ENCODE results near the gene EHD1.

Gene EHD1

DNA sequence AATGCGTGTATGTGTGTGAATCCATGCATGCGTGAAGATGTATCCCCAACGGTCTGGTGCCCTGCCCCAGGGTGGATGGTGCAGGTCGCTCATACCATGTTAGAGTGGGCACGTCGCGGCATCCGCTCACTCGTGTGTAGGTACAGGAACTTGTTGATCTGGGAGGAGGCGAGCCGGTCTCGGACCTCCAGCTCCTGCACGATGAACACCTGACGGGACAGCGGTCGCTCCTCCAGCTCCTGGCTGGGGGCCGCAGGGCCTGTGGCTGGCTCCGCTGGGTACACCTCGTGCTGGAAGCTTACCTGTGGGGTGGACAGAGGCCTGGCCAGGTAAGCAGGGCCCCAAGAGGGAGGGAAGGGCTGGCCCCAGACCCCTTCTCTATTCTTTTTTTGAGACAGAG lies 20.1 kb upstream of the EHD1 start:
- no peak for DNase-seq (ENCODE audit: low spot score)
- TF ChIP-seq, protein P1, sequence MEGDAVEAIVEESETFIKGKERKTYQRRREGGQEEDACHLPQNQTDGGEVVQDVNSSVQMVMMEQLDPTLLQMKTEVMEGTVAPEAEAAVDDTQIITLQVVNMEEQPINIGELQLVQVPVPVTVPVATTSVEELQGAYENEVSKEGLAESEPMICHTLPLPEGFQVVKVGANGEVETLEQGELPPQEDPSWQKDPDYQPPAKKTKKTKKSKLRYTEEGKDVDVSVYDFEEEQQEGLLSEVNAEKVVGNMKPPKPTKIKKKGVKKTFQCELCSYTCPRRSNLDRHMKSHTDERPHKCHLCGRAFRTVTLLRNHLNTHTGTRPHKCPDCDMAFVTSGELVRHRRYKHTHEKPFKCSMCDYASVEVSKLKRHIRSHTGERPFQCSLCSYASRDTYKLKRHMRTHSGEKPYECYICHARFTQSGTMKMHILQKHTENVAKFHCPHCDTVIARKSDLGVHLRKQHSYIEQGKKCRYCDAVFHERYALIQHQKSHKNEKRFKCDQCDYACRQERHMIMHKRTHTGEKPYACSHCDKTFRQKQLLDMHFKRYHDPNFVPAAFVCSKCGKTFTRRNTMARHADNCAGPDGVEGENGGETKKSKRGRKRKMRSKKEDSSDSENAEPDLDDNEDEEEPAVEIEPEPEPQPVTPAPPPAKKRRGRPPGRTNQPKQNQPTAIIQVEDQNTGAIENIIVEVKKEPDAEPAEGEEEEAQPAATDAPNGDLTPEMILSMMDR (IDR thresholded peaks at IDR 0.05; ENCODE audit: extremely low read depth, missing control alignments): no peak

DNA sequence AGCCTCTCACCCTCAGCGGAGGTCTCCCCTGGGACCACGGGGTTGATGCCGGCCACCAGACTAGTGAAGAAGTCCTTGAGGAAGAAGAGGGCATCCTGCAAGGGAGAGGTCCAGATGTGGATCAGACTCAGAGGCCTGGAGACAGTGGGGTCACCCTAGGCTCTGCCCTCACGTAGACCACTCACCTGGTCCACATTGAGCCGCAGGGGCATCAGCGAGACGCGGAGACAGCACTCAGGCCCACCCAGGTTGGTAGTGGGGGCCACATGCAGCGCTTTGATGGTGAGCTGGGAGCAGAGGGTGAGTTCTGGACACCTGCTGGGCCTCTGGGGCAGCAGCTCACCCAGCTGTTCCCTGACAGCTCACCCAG lies 19.6 kb upstream of the EHD1 start:
- DNase-seq (ENCODE audit: low spot score): no peak
- TF ChIP-seq, protein P1 (IDR thresholded peaks at IDR 0.05; ENCODE audit: extremely low read depth, missing control alignments): no peak

DNA sequence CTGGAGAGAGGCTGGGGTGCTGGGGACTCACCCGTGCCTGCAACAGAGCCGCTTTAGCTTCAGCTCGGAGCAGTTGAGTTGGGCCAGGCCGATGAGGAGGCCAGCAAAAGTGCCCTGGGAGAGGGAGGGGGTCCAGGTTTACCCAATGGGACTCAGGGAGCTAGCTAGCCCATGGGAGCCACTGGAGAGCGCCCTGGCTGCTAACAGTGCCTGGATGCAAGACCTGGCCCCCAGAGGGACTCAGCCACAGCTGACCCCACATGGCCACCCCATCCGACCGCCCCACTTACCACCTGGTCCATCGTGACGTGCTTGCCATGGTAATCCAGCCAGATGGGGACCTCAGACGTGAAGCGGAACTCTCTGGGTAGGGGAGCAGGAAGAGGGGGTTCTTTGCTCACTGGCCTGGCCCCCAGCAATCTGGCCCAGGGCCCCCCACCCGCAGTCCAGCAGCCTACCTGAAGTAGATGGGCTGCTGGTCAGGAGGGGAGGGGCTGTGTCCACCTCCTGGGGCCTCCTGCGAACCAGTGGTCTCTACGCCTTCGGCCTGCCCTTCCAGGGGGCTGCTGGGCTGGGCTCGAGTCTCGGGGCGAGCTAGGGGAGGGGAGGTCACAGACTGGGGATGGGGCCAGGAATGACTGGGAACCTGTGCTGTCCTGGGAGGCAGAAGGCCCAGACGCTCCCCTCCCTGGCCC lies 19.1 kb upstream of the EHD1 start:
- DNase-seq (ENCODE audit: low spot score): no peak
- TF ChIP-seq, protein P1 (IDR thresholded peaks at IDR 0.05; ENCODE audit: extremely low read depth, missing control alignments): no peak

DNA sequence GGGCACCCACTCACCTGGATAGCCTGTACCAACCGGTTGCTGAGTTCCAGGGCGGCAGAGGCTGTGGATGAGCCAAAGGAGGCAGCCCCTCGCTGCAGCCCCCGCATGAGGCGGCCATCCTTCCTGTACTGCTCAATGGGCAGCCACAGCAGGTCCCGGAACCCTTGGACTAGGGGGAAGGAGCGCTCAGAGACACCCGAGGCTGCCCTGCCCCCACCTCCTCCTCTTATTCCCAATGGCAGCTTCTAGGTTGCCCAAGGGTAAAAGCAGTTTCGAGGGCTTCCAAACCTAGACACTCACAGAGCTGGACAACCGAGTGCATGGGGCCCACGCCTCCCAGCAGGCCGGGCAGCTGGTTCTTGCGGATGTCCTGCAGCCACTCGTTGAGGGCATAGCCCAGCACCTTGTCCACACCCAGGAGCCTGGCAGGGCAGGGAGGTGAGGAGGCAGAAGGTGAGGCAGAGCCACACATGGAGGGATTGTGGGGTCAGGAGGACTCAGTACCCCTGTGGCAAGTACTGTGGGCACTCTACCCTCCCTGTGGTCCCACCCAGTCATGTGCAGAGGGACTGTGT lies 18.1 kb upstream of the EHD1 start:
- TF ChIP-seq, protein P1 (IDR thresholded peaks at IDR 0.05; ENCODE audit: extremely low read depth, missing control alignments): no peak
- no peak for DNase-seq (ENCODE audit: low spot score)

DNA sequence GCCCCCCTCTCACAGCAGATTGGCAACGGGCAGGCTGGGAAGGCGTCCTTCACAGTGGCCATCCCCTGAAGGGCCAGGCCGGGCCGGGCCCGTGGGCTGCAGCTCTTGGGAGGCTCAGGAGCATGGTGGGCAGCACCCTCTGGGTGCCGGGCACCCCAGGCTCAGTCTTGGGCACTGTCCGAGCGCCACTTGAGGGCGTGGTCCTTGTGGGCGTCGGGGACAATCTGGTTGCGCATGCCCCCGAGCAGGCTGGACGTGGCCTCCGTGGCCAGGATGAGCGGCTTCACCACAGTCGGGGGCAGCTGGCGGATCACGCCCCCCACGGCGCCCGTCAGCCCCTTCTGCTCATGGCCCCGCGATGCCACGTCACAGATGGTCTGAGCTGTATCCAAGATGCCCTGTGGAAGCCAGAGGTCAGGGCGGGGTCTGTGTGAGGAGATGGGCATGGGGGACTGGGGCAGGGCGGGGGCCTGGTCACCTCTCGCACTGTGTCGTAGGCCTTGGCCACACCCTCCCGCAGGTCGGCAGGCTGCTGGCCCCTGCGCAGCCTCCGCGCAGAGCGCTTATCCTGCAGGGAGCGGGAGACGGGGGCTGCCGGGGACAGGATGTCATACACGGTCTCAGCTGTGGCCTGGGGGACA lies 16.5 kb upstream of the EHD1 start:
- no peak for DNase-seq (ENCODE audit: low spot score)
- TF ChIP-seq, protein P1 (IDR thresholded peaks at IDR 0.05; ENCODE audit: extremely low read depth, missing control alignments): no peak

DNA sequence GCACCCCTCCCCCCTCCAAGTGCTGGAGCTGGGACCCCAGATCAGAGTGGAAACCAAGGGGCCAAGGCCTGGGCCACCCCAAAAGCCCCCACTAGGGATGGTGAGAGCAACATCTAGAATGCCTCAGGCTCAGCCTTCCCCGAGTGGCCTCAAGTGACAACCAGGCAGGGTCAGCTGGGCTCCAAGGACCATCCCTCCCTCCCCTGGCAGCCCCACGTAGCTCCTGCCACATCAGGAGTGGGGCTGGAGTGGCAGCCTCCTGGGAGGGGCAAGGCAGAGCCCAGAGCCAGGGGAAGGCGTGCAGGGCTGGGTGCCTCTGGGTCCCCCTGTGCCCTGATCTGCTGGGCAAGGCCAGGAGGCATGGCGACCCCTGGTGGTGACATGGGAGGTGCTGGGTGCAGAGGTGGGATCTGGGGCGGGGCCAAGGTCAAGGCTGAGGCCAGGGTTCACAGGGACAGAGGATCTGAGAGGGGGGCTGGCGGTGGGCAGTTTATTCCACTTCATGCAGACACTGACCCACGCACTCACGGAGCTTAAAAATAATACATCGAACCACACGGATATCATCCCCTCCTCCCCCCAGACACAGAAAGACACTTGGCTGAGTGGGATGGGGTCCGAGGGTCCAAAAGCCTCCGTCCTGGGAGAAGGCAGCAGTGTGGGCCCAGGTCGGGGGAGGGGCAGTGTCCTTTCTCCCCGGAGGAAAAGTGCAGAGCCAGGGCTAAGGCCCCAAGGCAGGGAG lies 15.8 kb upstream of the EHD1 start:
- peak; percentile 94 for DNase-seq (ENCODE audit: low spot score)
- TF ChIP-seq, protein P1 (IDR thresholded peaks at IDR 0.05; ENCODE audit: extremely low read depth, missing control alignments): peak; percentile 97
